GM18508 (cell line): ENCODE data around the gene LINGO3.

ENCODE experiments used
- ATAC-seq: cut with Tn5 transposase; IDR thresholded peaks from one replicate; pipeline ENCODE4 v1.9.1; 2021; ENCODE audit warnings: moderate number of reproducible peaks; ENCODE audit not compliant: insufficient read depth, unreplicated experiment

The LINGO3 gene

GRCh38 chr19:2269244-2270156 is 38.5 kb downstream of the LINGO3 start:
- peak; percentile 36 for ATAC-seq

GRCh38 chr19:2268861-2269243 is 39.1 kb downstream of the LINGO3 start:
- no peak for ATAC-seq

DNA sequence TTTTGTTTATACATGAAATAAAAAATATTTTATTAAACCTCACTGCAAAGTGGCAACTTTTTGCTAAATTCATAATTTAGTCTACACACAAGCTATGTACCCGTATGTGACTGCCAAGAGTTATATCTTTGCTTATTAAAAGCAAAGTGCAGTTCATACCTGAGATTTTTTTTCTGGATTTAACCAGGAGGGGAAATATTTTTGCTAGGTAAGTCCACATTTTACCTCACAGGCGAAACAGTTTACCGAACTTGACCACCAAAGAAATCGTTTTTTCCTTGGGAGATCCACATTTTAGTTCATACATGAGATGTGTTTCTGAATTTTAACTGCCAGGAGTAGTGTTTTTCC is 39.5 kb downstream of the LINGO3 start:
- no peak for ATAC-seq

DNA sequence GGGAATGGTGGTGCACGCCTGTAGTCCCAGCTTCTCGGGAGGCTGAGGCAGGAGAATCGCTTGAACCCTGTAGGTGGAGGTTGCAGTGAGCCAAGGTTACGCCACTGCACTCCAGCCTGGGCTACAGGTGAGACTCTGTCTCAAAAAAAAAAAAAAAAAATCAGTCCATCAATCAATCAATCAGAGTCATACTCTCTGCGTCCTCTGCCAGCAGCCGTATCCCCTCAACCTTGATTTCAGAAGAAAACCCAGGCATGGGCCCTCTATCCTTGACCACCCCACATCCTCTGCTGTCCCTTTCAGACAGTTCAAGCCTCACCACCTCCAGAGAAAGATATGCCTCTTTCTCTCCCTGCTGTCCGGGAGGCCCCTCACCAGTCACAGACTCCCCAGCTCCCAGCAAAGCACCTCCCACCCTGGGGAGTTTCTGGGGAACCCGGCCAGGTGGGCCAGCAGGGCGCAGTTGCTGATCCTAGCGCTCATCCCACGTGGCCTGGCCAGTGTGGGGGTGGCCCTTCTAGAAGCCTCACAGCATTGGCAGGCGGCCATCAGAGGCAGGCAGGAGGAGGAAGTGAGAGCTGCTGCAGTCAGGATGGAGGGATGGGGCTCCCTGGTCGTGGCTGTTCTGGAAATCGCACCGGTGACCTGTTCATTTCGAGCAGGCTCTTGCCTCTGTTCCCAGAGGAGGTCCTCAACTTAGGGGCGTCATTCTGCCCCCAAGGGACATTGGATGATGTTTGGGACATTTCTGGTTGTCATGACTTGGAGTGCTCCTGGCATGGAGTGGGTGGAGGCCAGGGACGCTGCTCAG is 41.6 kb downstream of the LINGO3 start:
- ATAC-seq: no peak

GRCh38 chr19:2261438-2262172 is 46.3 kb downstream of the LINGO3 start:
- ATAC-seq: no peak

DNA sequence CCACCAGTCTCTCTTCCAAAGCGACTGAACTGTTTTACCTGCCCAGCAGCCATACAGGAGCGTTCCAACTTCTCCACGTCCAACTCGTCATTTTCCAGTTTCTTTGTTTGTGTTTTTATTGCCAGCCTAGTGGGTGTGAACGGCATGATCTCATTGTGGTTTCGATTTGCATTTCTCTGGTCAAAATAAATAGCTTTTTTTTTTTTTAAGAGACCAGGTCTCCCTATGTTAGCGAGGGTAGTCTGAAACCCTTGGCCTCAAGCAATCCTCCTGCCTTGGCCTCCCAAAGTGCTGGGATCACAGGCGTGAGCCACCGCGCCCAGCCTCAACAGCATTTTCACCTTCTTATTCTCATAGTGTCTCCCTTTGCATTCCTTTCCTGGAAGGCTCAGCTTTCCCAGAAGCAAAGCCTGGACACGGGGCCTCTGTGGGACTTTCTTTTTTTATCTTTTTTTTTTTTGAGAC is 47.6 kb downstream of the LINGO3 start:
- no peak for ATAC-seq

DNA sequence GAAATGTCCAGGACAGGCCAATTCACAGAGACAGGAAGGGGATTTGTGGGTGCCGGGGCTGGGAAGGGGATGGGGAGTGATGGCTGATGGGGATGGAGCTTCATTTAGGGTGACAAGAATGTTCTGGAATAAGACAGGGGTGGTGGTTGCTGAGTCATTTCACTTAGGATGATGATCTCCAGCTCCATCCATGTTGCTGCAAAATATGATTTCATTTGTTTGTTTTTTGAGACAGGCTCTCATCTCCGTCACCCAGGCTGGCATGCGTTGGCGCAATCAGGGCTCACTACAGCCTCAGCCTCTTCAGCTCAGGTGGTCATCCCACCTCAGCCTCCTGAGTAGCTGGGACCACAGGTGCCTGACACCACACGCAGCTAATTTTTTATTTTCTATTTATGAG is 48.6 kb downstream of the LINGO3 start:
- ATAC-seq: no peak
